Stimulated activated CD4-positive, alpha-beta T cell treated with anti-CD3 and anti-CD28 coated beads, Interleukin-1b, Interleukin-23, amount 100 ng/mL, for 4 hours (primary cell): ENCODE results near the gene KIF5C.

ENCODE experiments used
- DNase-seq, 2 donors: peaks; one replicate each; pipeline ENCODE4 v3.0.0-alpha.2; 2020; ENCODE audit warnings: low read depth in 2 of 2

Gene KIF5C

DNA sequence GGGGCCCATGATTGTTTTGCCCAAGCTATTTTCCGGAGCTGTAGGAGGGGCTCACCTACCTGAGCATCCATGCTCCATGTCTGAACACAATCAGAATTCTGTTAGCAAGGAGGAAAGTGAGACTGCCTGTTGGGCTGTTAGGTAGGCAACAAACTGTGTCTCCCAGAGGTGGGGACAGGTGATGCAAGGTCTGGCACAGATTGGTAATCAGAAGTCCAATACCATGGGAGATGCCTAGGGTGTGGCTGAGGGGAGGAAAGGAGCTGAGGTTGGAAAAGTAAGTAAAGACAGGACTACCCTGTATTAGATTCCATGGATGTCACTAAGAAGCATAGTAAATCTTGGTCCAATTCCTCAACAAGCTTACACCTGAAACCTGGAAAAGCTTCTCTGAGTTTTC is 166.5 kb downstream of the KIF5C start:
- DNase-seq, result no peak

- no peak for DNase-seq
Measured at GRCh38 chr2:149042881-149043280, 167.9 kb downstream of the KIF5C start.

DNA sequence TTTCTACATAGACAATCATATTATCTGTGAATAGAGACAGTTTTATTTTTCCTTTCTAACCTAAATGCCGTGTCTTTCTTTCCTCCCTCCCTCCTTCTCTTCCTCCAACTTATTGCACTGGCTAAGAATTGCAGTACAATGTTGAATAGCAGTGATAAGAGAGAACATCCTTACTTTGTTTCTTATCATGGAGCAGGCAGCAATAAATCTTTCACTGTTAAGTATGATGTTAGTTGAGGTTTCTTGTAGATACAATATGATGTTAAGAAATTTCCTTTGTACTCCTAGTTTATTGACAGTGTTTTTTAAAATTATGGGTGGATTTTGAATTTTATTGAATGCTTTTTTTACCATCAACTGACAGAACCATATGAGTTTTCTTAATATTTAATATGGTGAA is 169.5 kb downstream of the KIF5C start:
- DNase-seq, result no peak

- no peak for DNase-seq
Measured at GRCh38 chr2:149047118-149047517, 172.1 kb downstream of the KIF5C start.

DNA sequence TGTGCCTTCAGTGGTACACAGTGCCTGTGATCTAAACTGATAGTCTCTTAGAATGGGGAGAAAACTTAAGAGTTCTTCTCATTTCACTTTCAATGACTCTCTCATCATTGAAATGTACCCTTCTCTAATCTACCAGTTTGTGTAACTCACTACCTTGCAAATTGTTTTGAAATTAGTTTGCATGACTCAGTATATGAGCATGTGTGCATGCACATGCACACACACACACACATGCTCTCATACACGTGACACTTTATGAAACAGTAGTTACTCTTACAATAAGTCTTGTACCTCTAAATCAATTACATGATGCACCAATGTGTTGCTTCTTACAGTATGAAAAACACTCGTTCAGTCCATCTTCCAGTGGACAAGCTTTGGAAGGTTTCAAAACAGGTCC is 174.1 kb downstream of the KIF5C start:
- no peak for DNase-seq

DNA sequence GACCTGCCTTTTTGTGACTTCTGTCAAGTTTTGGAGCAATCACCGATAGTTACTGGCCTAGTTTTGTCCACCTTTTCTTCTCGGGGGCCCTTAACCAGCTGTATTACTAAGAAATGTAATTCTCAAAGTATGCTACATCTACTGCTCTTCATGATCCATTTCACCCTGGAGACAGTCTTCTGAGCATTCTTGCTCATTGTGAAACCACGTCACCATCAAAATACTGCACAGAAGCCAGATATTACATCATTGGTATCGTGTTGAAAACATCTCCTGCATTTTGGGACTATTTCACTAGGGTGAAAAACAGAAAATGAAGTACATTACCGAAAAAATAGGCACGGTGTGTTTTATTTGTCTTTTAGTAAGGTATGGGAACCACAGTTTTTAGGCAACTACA is 175.2 kb downstream of the KIF5C start:
- DNase-seq, result no peak

DNA sequence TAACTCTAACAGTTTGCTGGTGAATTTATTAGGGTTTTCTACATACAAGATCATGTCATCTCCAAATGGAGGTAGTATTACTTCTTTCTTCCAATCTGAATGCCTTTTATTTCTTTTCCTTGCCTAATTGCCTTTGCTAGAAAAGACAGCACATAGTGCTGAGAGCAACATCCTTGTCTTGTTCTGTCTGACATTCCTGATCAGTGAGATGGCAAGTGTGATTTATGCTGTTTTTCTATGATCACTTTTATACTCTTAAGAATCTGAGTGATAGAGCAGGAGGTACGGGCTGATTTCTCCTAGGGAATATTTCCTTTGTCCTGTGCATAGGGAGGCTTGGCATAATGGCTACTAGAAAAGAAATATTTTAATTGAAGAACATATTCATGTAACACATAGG is 180.7 kb downstream of the KIF5C start:
- no peak for DNase-seq

DNA sequence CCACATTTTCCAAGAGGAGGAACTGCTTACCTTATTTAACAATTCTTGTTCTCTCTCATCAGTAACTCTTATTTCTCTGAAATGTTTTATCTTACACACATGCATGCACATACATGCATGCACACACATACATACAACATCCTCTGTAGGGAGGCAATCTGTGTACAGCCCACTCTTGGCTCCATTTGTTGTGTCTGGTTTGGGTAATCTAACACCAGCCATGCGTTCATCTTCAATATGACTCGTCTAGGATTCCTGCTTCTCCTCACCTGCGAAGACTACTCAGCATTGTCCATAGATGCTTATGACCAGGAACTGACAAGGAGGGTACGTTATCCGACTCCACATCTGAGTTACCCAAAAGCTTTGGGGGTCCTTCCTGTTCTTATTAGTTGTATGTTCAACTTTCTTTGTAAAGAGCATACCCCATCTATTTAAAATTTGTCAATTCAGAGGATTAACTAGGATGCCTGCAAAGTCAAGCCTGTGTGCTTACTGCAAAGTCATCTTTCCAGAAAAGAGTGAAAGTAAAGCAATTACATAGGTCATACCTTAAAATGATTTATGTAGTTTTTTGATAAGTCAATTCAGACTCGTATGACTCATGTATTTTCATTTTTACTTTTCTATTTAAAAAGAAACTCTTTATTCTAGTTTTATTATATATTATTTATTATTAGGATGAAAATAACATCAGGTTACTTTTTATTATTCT is 181.7 kb downstream of the KIF5C start:
- no peak for DNase-seq

DNA sequence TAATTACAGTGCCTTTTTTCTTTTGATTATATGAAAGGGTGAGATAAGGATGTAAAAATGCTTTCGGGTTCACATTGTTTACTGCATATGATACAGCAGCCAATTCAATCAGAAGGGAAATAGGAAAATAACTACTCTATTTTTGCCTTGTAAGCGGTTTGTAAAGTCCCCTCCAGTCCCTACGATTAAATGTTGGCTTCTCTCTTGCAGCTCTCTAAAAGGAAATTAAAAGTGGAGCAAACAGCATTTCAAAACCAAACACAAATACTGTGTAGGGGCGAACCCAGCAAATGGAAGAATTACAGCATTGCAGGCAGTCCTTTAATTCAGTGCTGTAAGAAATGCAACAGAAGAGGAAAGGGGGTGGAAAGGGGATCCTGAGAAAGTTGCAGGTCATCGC is 182.4 kb downstream of the KIF5C start:
- DNase-seq, result no peak

DNA sequence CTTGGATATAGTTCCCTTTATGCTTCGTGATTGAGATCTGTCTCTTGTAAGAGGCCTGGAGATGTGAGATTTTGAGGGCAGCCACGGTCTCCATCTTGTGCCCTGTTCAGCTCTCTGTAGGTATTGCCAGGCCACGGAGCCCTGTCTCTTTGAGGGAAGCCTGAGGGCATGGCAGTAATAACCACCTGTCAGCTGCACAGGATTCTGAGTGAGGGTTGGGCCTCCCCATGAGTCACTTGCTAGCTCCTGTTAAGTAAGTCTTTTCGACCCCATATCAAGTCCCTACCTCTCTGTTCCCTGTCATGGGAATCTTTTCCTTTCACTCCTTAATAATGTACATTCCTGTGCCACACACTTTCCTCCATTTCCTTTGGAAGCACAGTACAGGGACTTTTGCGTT is 183.9 kb downstream of the KIF5C start:
- DNase-seq, result no peak

- DNase-seq, result no peak
Measured at GRCh38 chr2:149059822-149060221, 184.8 kb downstream of the KIF5C start.

GRCh38 chr2:149061133-149061745 is 186.2 kb downstream of the KIF5C start:
- DNase-seq, result no peak

GRCh38 chr2:149062531-149062930 is 187.5 kb downstream of the KIF5C start:
- DNase-seq, result no peak

- no peak for DNase-seq
Measured at GRCh38 chr2:149063177-149063576, 188.2 kb downstream of the KIF5C start.

DNA sequence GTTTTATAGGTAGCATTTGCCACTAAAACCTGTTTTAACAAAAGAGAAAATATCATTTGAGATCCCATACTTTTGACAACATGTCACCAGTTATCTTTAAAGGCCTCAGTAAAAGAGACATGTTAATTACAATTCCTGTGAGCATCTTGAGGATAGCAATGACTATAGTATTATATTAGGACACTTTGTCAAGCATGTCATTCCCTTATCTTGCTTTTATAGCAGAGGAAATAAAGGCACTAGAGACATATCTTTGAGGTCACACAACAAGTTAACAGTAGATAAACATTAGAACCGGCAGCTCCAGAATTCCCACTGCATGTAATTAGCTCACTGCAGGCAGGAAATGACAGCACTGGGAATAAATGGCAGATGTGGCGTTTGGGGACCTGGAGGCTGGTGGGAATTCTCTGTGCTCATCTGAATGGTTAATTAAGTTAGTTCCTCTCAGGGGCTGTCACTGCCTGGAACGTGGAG is 189.4 kb downstream of the KIF5C start:
- DNase-seq, result no peak

GRCh38 chr2:149064856-149065630 is 190.0 kb downstream of the KIF5C start:
- no peak for DNase-seq

DNA sequence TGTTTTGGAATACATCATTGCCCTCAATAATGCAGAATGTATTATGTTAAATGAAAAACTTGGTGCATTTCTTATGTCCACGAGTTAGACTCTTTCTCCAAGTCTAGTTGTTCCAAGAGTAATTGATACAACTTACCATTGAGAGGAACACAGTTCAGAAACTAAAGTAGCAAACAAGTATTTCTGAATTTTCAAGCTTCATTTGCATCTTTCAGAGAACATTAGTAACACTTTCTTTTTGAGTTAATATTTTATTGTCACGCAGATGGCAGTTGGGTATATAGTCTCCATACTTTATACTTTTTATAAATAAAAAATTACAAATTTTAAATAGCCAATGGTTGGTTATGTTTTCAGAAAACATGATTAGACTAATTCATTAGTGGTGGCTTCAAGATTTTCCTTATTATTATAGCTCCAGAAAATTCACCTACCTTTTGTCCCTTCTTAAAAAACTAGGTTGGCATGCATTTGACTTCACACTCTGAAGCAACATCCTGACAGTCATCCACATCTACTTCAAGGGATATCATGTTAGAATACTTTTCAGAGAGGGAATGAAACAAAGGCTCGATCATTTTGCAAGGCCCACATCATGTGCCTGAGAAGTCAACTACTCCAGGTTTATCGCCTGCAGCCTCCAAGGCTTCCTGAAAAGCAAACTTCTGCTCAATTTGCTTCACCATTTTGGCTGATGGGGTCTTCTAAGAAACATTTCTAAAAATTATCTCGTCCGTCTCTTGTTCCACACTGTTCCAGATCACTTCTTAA is 193.4 kb downstream of the KIF5C start:
- no peak for DNase-seq

- no peak for DNase-seq
Measured at GRCh38 chr2:149068996-149069888, 194.2 kb downstream of the KIF5C start.

- DNase-seq, result no peak
Measured at GRCh38 chr2:149070681-149071320, 195.8 kb downstream of the KIF5C start.

DNA sequence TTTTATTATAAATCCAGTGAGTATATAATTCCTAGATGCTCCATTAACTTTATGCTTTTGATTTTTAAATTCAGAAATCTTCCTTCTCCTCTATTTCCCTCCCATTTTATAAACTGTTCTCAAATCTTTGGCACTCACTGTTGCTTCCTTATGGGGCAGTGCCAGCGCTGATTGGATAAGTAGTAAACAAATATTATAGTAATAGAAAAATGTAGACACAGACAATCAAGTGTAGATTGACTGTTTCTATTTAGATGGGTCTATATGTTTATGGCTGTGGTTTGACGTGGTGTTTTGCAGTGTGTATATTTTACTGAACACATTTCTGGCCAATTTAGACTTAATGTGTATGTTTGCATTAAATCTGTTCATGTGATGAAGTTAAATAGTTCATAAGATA is 200.1 kb downstream of the KIF5C start:
- no peak for DNase-seq

- DNase-seq, result no peak
Measured at GRCh38 chr2:149075853-149076252, 200.8 kb downstream of the KIF5C start.
